ENCODE data around the gene BEST4. TPM values are rescaled to one million over a fixed set of nuclear protein-coding genes. Genes with fewer than 3 reads are reported as not detected.

Gene BEST4
- total RNA-seq, 5 donors from 2014 or later (not counting 1 experiment from before 2014, with no cell fraction given), result 0.75 to 2.4 (median 1.6) TPM

- Histone ChIP-seq H3K4me3 (ENCODE audit: control insufficient read depth in 1 of 2, extremely low read depth in 1 of 2, low read length in 1 of 2) (no peak overlapping the region), H3K27me3 (replicated peaks in 1 of 2; ENCODE audit: control insufficient read depth in 2 of 2, extremely low read depth in 1 of 2, insufficient read depth in 2 of 2, low read length in 1 of 2) (peaks cover 0 to 12% of the 10 kb centered on the region in 2 experiments), H3K36me3 (ENCODE audit: control insufficient read depth in 2 of 2, extremely low read depth in 1 of 2, insufficient read depth in 1 of 2, low read length in 1 of 2) (no peaks in the 10 kb centered on the region), H3K27ac (ENCODE audit: low read length) (no peak overlapping the region), H3K4me1 (ENCODE audit: control insufficient read depth in 1 of 2, extremely low read depth in 1 of 2, insufficient read depth in 2 of 2, low read length in 2 of 2) (peaks cover 0 to 4% of the 10 kb centered on the region in 2 experiments), H3K9me3 (no peaks in the 10 kb centered on the region)
- Mint-ChIP-seq H3K27me3 (no peaks in the 10 kb centered on the region), H3K27ac (no peak overlapping the region), H3K9me3 (no peaks in the 10 kb centered on the region), H3K4me1 (peaks cover 5% of the 10 kb centered on the region in 3 donors), H3K36me3 (no peaks in the 10 kb centered on the region), H3K4me3 (no peak overlapping the region)
- CTCF ChIA-PET, result no interaction called here
- ATAC-seq (replicated peaks in 1 of 4), result no peak
- WGBS (ENCODE audit: insufficient coverage), result 100% methylated on average over 5 of the region's 10 CpGs
- no peak for DNase-seq
- POLR2A ChIA-PET, result no interaction called here
Observed at GRCh38 chr1:44830900-44831304, 42.9 kb upstream of the BEST4 start.

- Mint-ChIP-seq H3K27me3 (no peaks in the 10 kb centered on the region), H3K27ac (no peak overlapping the region), H3K36me3 (no peaks in the 10 kb centered on the region), H3K4me1 (no peaks in the 10 kb centered on the region), H3K9me3 (no peaks in the 10 kb centered on the region), H3K4me3 (no peak overlapping the region)
- Histone ChIP-seq H3K27me3 (replicated peaks in 1 of 2; ENCODE audit: control insufficient read depth in 2 of 2, extremely low read depth in 1 of 2, insufficient read depth in 2 of 2, low read length in 1 of 2) (peaks cover 0 to 12% of the 10 kb centered on the region in 2 experiments), H3K9me3 (no peaks in the 10 kb centered on the region), H3K27ac (ENCODE audit: low read length) (no peak overlapping the region), H3K36me3 (ENCODE audit: control insufficient read depth in 2 of 2, extremely low read depth in 1 of 2, insufficient read depth in 1 of 2, low read length in 1 of 2) (no peaks in the 10 kb centered on the region), H3K4me1 (ENCODE audit: control insufficient read depth in 1 of 2, extremely low read depth in 1 of 2, insufficient read depth in 2 of 2, low read length in 2 of 2) (no peaks in the 10 kb centered on the region), H3K4me3 (ENCODE audit: control insufficient read depth in 1 of 2, extremely low read depth in 1 of 2, low read length in 1 of 2) (no peak overlapping the region)
- 89% methylated on average over 12 of the region's 12 CpGs for WGBS (ENCODE audit: insufficient coverage)
- no peak for ATAC-seq (replicated peaks in 1 of 4)
- DNase-seq, result no peak
- ChIA-PET CTCF (interaction anchor here in 1 of 2 donors (0.5 to 0.6 kb wide), 2 partner anchors 152 to 1271 kb away, joined by 4 to 5 read pairs; no protein-coding TSS in a partner anchor), POLR2A (interaction anchor here in 1 of 2 donors (0.9 kb wide), 1 partner anchor 10 kb away, joined by 3 read pairs; no protein-coding TSS in a partner anchor)
Observed at GRCh38 chr1:44829506-44830384, 41.8 kb upstream of the BEST4 start.

GRCh38 chr1:44828841-44829440 is 41.0 kb upstream of the BEST4 start:
- no peak for DNase-seq
- Histone ChIP-seq H3K36me3 (ENCODE audit: control insufficient read depth in 2 of 2, extremely low read depth in 1 of 2, insufficient read depth in 1 of 2, low read length in 1 of 2) (no peaks in the 10 kb centered on the region), H3K4me1 (ENCODE audit: control insufficient read depth in 1 of 2, extremely low read depth in 1 of 2, insufficient read depth in 2 of 2, low read length in 2 of 2) (no peaks in the 10 kb centered on the region), H3K4me3 (ENCODE audit: control insufficient read depth in 1 of 2, extremely low read depth in 1 of 2, low read length in 1 of 2) (no peak overlapping the region), H3K27ac (ENCODE audit: low read length) (no peak overlapping the region), H3K27me3 (replicated peaks in 1 of 2; ENCODE audit: control insufficient read depth in 2 of 2, extremely low read depth in 1 of 2, insufficient read depth in 2 of 2, low read length in 1 of 2) (peaks cover 0 to 12% of the 10 kb centered on the region in 2 experiments), H3K9me3 (no peaks in the 10 kb centered on the region)
- ChIA-PET POLR2A (interaction anchor here in 1 of 2 donors (0.9 kb wide), 1 partner anchor 10 kb away, joined by 3 read pairs; no protein-coding TSS in a partner anchor), CTCF (no interaction called here)
- H3K9me3 Mint-ChIP-seq, result no peaks in the 10 kb centered on the region
- no peaks in the 10 kb centered on the region for H3K27me3 Mint-ChIP-seq
- no peak overlapping the region for H3K27ac Mint-ChIP-seq
- H3K4me1 Mint-ChIP-seq, result no peaks in the 10 kb centered on the region
- WGBS (ENCODE audit: insufficient coverage), result 96% methylated on average over 10 of the region's 15 CpGs
- H3K36me3 Mint-ChIP-seq, result no peaks in the 10 kb centered on the region
- ATAC-seq (replicated peaks in 1 of 4), result no peak
- H3K4me3 Mint-ChIP-seq, result no peak overlapping the region

- ChIA-PET CTCF (no interaction called here), POLR2A (interaction anchor here in 1 of 2 donors (0.6 kb wide), 1 partner anchor 1298 kb away, joined by 3 read pairs; no protein-coding TSS in a partner anchor)
- H3K9me3 ChIP-seq, result no peaks in the 10 kb centered on the region
- no peaks in the 10 kb centered on the region for H3K36me3 ChIP-seq (ENCODE audit: control insufficient read depth in 2 of 2, extremely low read depth in 1 of 2, insufficient read depth in 1 of 2, low read length in 1 of 2)
- Mint-ChIP-seq H3K36me3 (no peaks in the 10 kb centered on the region), H3K27me3 (no peaks in the 10 kb centered on the region), H3K27ac (no peak overlapping the region), H3K4me1 (no peaks in the 10 kb centered on the region), H3K4me3 (no peak overlapping the region), H3K9me3 (no peaks in the 10 kb centered on the region)
- 93% methylated on average over 13 of the region's 21 CpGs for WGBS (ENCODE audit: insufficient coverage)
- H3K27me3 ChIP-seq (replicated peaks in 1 of 2; ENCODE audit: control insufficient read depth in 2 of 2, extremely low read depth in 1 of 2, insufficient read depth in 2 of 2, low read length in 1 of 2), result peaks cover 0 to 12% of the 10 kb centered on the region in 2 experiments
- no peak for DNase-seq
- H3K27ac ChIP-seq (ENCODE audit: low read length), result no peak overlapping the region
- ATAC-seq (replicated peaks in 1 of 4), result no peak
- no peaks in the 10 kb centered on the region for H3K4me1 ChIP-seq (ENCODE audit: control insufficient read depth in 1 of 2, extremely low read depth in 1 of 2, insufficient read depth in 2 of 2, low read length in 2 of 2)
- H3K4me3 ChIP-seq (ENCODE audit: control insufficient read depth in 1 of 2, extremely low read depth in 1 of 2, low read length in 1 of 2), result no peak overlapping the region
Observed at GRCh38 chr1:44828003-44828651, 40.2 kb upstream of the BEST4 start.

GRCh38 chr1:44827197-44828002 is 39.4 kb upstream of the BEST4 start:
- Mint-ChIP-seq H3K4me1 (no peaks in the 10 kb centered on the region), H3K4me3 (no peak overlapping the region), H3K27ac (no peak overlapping the region), H3K27me3 (no peaks in the 10 kb centered on the region), H3K9me3 (no peaks in the 10 kb centered on the region), H3K36me3 (no peaks in the 10 kb centered on the region)
- Histone ChIP-seq H3K36me3 (ENCODE audit: control insufficient read depth in 2 of 2, extremely low read depth in 1 of 2, insufficient read depth in 1 of 2, low read length in 1 of 2) (no peaks in the 10 kb centered on the region), H3K27me3 (replicated peaks in 1 of 2; ENCODE audit: control insufficient read depth in 2 of 2, extremely low read depth in 1 of 2, insufficient read depth in 2 of 2, low read length in 1 of 2) (peaks cover 0 to 12% of the 10 kb centered on the region in 2 experiments), H3K27ac (ENCODE audit: low read length) (no peak overlapping the region), H3K4me1 (ENCODE audit: control insufficient read depth in 1 of 2, extremely low read depth in 1 of 2, insufficient read depth in 2 of 2, low read length in 2 of 2) (no peaks in the 10 kb centered on the region), H3K9me3 (no peaks in the 10 kb centered on the region), H3K4me3 (ENCODE audit: control insufficient read depth in 1 of 2, extremely low read depth in 1 of 2, low read length in 1 of 2) (no peak overlapping the region)
- ChIA-PET CTCF (no interaction called here), POLR2A (interaction anchor here in 1 of 2 donors (0.6 kb wide), 1 partner anchor 1299 kb away, joined by 3 read pairs; no protein-coding TSS in a partner anchor)
- ATAC-seq (replicated peaks in 1 of 4) (no peak), DNase-seq (no peak)
- WGBS (ENCODE audit: insufficient coverage), result 84% methylated on average over 28 of the region's 28 CpGs

Measured in T-cell (primary cell).